GM18909 (cell line): ENCODE measurements around the gene PTPRD.

Source experiments
- ATAC-seq: cut with Tn5 transposase; IDR thresholded peaks from one replicate; pipeline ENCODE4 v1.9.1; 2021; ENCODE audit warnings: mild to moderate bottlenecking; ENCODE audit not compliant: unreplicated experiment, poor library complexity

PTPRD gene

GRCh38 chr9:8732367-8733075, 1880.3 kb downstream of the PTPRD start:
- no peak for ATAC-seq

- no peak for ATAC-seq
Measured at GRCh38 chr9:8730618-8731017, 1882.2 kb downstream of the PTPRD start.

GRCh38 chr9:8728910-8729309, 1883.9 kb downstream of the PTPRD start:
- no peak for ATAC-seq

GRCh38 chr9:8727191-8727590, 1885.6 kb downstream of the PTPRD start:
- ATAC-seq: no peak

GRCh38 chr9:8726692-8727091, 1886.1 kb downstream of the PTPRD start:
- ATAC-seq: no peak

- no peak for ATAC-seq
Measured at GRCh38 chr9:8725635-8726034, 1887.2 kb downstream of the PTPRD start.

- ATAC-seq: no peak
Measured at GRCh38 chr9:8724284-8725018, 1888.4 kb downstream of the PTPRD start.

GRCh38 chr9:8723195-8723594, 1889.6 kb downstream of the PTPRD start:
- ATAC-seq: no peak

GRCh38 chr9:8719833-8720486, 1892.8 kb downstream of the PTPRD start:
- no peak for ATAC-seq

- no peak for ATAC-seq
Measured at GRCh38 chr9:8718121-8718725, 1894.6 kb downstream of the PTPRD start.

- no peak for ATAC-seq
Measured at GRCh38 chr9:8717146-8717545, 1895.7 kb downstream of the PTPRD start.

GRCh38 chr9:8715788-8716187, 1897.0 kb downstream of the PTPRD start:
- ATAC-seq: no peak

GRCh38 chr9:8713811-8714165, 1899.0 kb downstream of the PTPRD start:
- no peak for ATAC-seq

- ATAC-seq: no peak
Measured at GRCh38 chr9:8713149-8713810, 1899.5 kb downstream of the PTPRD start.

GRCh38 chr9:8709731-8710130, 1903.1 kb downstream of the PTPRD start:
- ATAC-seq: no peak

- no peak for ATAC-seq
Measured at GRCh38 chr9:8708728-8709127, 1904.1 kb downstream of the PTPRD start.

GRCh38 chr9:8706998-8707397, 1905.8 kb downstream of the PTPRD start:
- no peak for ATAC-seq

- ATAC-seq: no peak
Measured at GRCh38 chr9:8706531-8706930, 1906.3 kb downstream of the PTPRD start.

- ATAC-seq: no peak
Measured at GRCh38 chr9:8705861-8706260, 1906.9 kb downstream of the PTPRD start.

GRCh38 chr9:8703904-8704303, 1908.9 kb downstream of the PTPRD start:
- no peak for ATAC-seq

GRCh38 chr9:8701904-8702303, 1910.9 kb downstream of the PTPRD start:
- ATAC-seq: no peak
